Iris pigment epithelial cell (primary cell): ENCODE measurements around the gene MAP2K4.

Experiments used
- DNase-seq: peaks from one replicate; pipeline ENCODE4 v3.0.0-alpha.2; 2011; ENCODE audit warnings: low read depth

MAP2K4 gene

GRCh38 chr17:12040478-12040877, 19.8 kb downstream of the MAP2K4 start:
- DNase-seq, result no peak

GRCh38 chr17:12041312-12041711, 20.6 kb downstream of the MAP2K4 start:
- peak; percentile 85 for DNase-seq

- no peak for DNase-seq
These were observed 23.0 kb downstream of the MAP2K4 start for GRCh38 chr17:12043702-12044101.

GRCh38 chr17:12046786-12047185, 26.1 kb downstream of the MAP2K4 start:
- DNase-seq, result no peak

- peak; percentile 40 for DNase-seq
These were observed 27.2 kb downstream of the MAP2K4 start for GRCh38 chr17:12047681-12048376.

- DNase-seq, result no peak
These were observed 28.3 kb downstream of the MAP2K4 start for GRCh38 chr17:12048843-12049473.

- no peak for DNase-seq
These were observed 30.1 kb downstream of the MAP2K4 start for GRCh38 chr17:12050646-12051225.

- no peak for DNase-seq
These were observed 32.9 kb downstream of the MAP2K4 start for GRCh38 chr17:12053552-12053951.

GRCh38 chr17:12055889-12056288, 35.2 kb downstream of the MAP2K4 start:
- no peak for DNase-seq

GRCh38 chr17:12057520-12057919, 36.8 kb downstream of the MAP2K4 start:
- no peak for DNase-seq

GRCh38 chr17:12058535-12058934, 37.9 kb downstream of the MAP2K4 start:
- no peak for DNase-seq

GRCh38 chr17:12062249-12062648, 41.6 kb downstream of the MAP2K4 start:
- DNase-seq, result no peak

- no peak for DNase-seq
These were observed 43.7 kb downstream of the MAP2K4 start for GRCh38 chr17:12064395-12064794.

GRCh38 chr17:12067485-12067884, 46.8 kb downstream of the MAP2K4 start:
- no peak for DNase-seq

GRCh38 chr17:12068946-12069345, 48.3 kb downstream of the MAP2K4 start:
- peak; percentile 13 for DNase-seq

GRCh38 chr17:12070561-12070960, 49.9 kb downstream of the MAP2K4 start:
- DNase-seq, result peak; percentile 90

- no peak for DNase-seq
These were observed 53.7 kb downstream of the MAP2K4 start for GRCh38 chr17:12074346-12074745.

GRCh38 chr17:12077773-12078172, 57.1 kb downstream of the MAP2K4 start:
- no peak for DNase-seq

- peak; percentile 86 for DNase-seq
These were observed 58.1 kb downstream of the MAP2K4 start for GRCh38 chr17:12078791-12079190.

- DNase-seq, result peak; percentile 23
These were observed 61.0 kb downstream of the MAP2K4 start for GRCh38 chr17:12081720-12082119.

GRCh38 chr17:12085076-12085949, 64.6 kb downstream of the MAP2K4 start:
- DNase-seq, result no peak

- DNase-seq, result no peak
These were observed 67.4 kb downstream of the MAP2K4 start for GRCh38 chr17:12088035-12088434.
